Mesenchymal stem cell (in vitro differentiated cells and primary cell): ENCODE measurements around the gene GTPBP4.

Experiments used
- DNase-seq: peaks from one replicate; pipeline ENCODE4 v3.0.0-alpha.2; 2013
- H2AFZ ChIP-seq: one replicate; pipeline ENCODE4 v1.6.1; 2013; ENCODE audit warnings: low read depth, mild to moderate bottlenecking, control low read depth, inconsistent platforms, low read length, moderate library complexity
- H2AK5ac ChIP-seq: 2 replicates; pipeline ENCODE4 v1.6.1; 2013; ENCODE audit warnings: low read length, moderate library complexity, mild to moderate bottlenecking, inconsistent platforms; ENCODE audit not compliant: severe bottlenecking
- H2BK120ac ChIP-seq: one replicate; pipeline ENCODE4 v1.6.1; 2013; ENCODE audit warnings: low read depth, mild to moderate bottlenecking, inconsistent platforms, low read length, moderate library complexity
- H2BK12ac ChIP-seq, 2 experiments: one replicate each; pipeline ENCODE4 v1.6.1; 2013; ENCODE audit warnings: inconsistent platforms in 2 of 2, low read length in 2 of 2, mild to moderate bottlenecking in 2 of 2, moderate library complexity in 2 of 2, control low read depth in 1 of 2
- H2BK15ac ChIP-seq: one replicate; pipeline ENCODE4 v1.6.1; 2013; ENCODE audit warnings: mild to moderate bottlenecking, low read depth, inconsistent platforms; ENCODE audit not compliant: poor library complexity, severe bottlenecking
- H2BK5ac ChIP-seq: 2 replicates; pipeline ENCODE4 v1.6.1; 2013; ENCODE audit warnings: low read depth, mild to moderate bottlenecking, low read length, control low read depth, inconsistent platforms; ENCODE audit not compliant: poor library complexity, severe bottlenecking
- H3K14ac ChIP-seq, 2 experiments: one replicate each; pipeline ENCODE4 v1.6.1; 2013; ENCODE audit warnings: inconsistent platforms in 2 of 2, low read length in 2 of 2, control low read depth in 1 of 2, mild to moderate bottlenecking in 1 of 2, moderate library complexity in 1 of 2
- H3K18ac ChIP-seq, 2 experiments: one replicate each; pipeline ENCODE4 v1.6.1; 2013; ENCODE audit warnings: inconsistent platforms in 2 of 2, low read length in 2 of 2, control low read depth in 1 of 2, low read depth in 1 of 2, mild to moderate bottlenecking in 1 of 2
- H3K23ac ChIP-seq, 2 experiments: one replicate each; pipeline ENCODE4 v1.6.1; 2013; ENCODE audit warnings: inconsistent platforms in 2 of 2, low read length in 2 of 2, mild to moderate bottlenecking in 2 of 2, moderate library complexity in 2 of 2, control low read depth in 1 of 2
- H3K27ac ChIP-seq: 2 replicates; pipeline ENCODE4 v1.5.1; 2013; ENCODE audit warnings: mild to moderate bottlenecking, moderate library complexity, low read length, control low read depth, inconsistent platforms; ENCODE audit not compliant: poor library complexity, severe bottlenecking
- H3K27me3 ChIP-seq, 2 experiments: 2 replicates each; pipeline versions ENCODE4 v1.6.1 to v1.7.0; 2013; ENCODE audit warnings: low read length in 2 of 2, mild to moderate bottlenecking in 2 of 2, moderate library complexity in 2 of 2, control low read depth in 1 of 2, inconsistent platforms in 1 of 2; ENCODE audit not compliant: control insufficient read depth in 1 of 2, insufficient read depth in 1 of 2
- H3K36me3 ChIP-seq, 2 experiments: 2 replicates each; pipeline versions ENCODE4 v1.6.1 to v1.7.0; 2013; ENCODE audit warnings: low read length in 2 of 2, control low read depth in 1 of 2, inconsistent platforms in 1 of 2, low read depth in 1 of 2, mild to moderate bottlenecking in 1 of 2; ENCODE audit not compliant: insufficient read depth in 2 of 2, control insufficient read depth in 1 of 2
- H3K4ac ChIP-seq, 2 experiments: one replicate each; pipeline ENCODE4 v1.6.1; 2013; ENCODE audit warnings: inconsistent platforms in 2 of 2, low read length in 2 of 2, mild to moderate bottlenecking in 2 of 2, moderate library complexity in 2 of 2, control low read depth in 1 of 2, low read depth in 1 of 2
- H3K4me1 ChIP-seq: 2 replicates; pipeline ENCODE4 v1.6.1; 2013; ENCODE audit warnings: low read depth, low read length, control low read depth; ENCODE audit not compliant: control insufficient read depth, insufficient read depth
- H3K4me2 ChIP-seq: 2 replicates; pipeline ENCODE4 v1.6.1; 2013; ENCODE audit warnings: low read length, mild to moderate bottlenecking, inconsistent platforms; ENCODE audit not compliant: poor library complexity, severe bottlenecking
- H3K4me3 ChIP-seq, 2 experiments: 2 replicates each; pipeline versions ENCODE4 v1.5.1 to v1.7.0; 2013; ENCODE audit warnings: low read length in 2 of 2, mild to moderate bottlenecking in 2 of 2, control low read depth in 1 of 2, low read depth in 1 of 2; ENCODE audit not compliant: insufficient read depth in 1 of 2
- H3K79me1 ChIP-seq: replicated peaks from 2 replicates; pipeline ENCODE4 v1.6.1; 2013; ENCODE audit warnings: mild to moderate bottlenecking, control low read depth, low read length, inconsistent platforms; ENCODE audit not compliant: poor library complexity, severe bottlenecking
- H3K9ac ChIP-seq: 2 replicates; pipeline ENCODE4 v1.7.0; 2013; ENCODE audit warnings: mild to moderate bottlenecking, low read length, moderate library complexity
- H3K9me3 ChIP-seq: 2 replicates; pipeline ENCODE4 v1.7.0; 2013; ENCODE audit warnings: mild to moderate bottlenecking, low read length; ENCODE audit not compliant: control insufficient read depth
- H4K8ac ChIP-seq: one replicate; pipeline ENCODE4 v1.6.1; 2013; ENCODE audit warnings: inconsistent platforms, mild to moderate bottlenecking, low read length, moderate library complexity
- H4K91ac ChIP-seq: one replicate; pipeline ENCODE4 v1.6.1; 2013; ENCODE audit warnings: mild to moderate bottlenecking, low read length, inconsistent platforms
- WGBS: methylation state at CpG from one replicate; pipeline ENCODE4 v1.1.7; 2013; ENCODE audit warnings: mixed read lengths; 5-methylcytosine and 5-hydroxymethylcytosine counted together

The GTPBP4 gene

GRCh38 chr10:1015688-1016087, 27.5 kb downstream of the GTPBP4 start:
- Histone ChIP-seq H3K4me3 (no peak overlapping the region), H3K4me1 (no peaks in the 10 kb centered on the region), H3K4ac (no peak overlapping the region), H3K9me3 (no peaks in the 10 kb centered on the region), H2BK120ac (no peak overlapping the region), H2BK12ac (no peak overlapping the region), H3K9ac (no peak overlapping the region), H3K14ac (no peak overlapping the region), H3K18ac (no peak overlapping the region), H3K23ac (no peak overlapping the region), H3K4me2 (no peak overlapping the region), H3K36me3 (peaks cover 65 to 85% of the 10 kb centered on the region in 2 experiments), H3K27ac (no peak overlapping the region), H2AK5ac (no peak overlapping the region), H2BK5ac (no peak overlapping the region), H2BK15ac (no peak overlapping the region), H3K79me1 (peaks cover 30% of the 10 kb centered on the region), H3K27me3 (no peaks in the 10 kb centered on the region), H4K8ac (no peak overlapping the region), H4K91ac (no peak overlapping the region), H2AFZ (no peak overlapping the region)
- 95% methylated on average over 11 of the region's 11 CpGs for WGBS
- DNase-seq, result no peak

GRCh38 chr10:1019362-1019761, 31.1 kb downstream of the GTPBP4 start:
- H2BK5ac ChIP-seq, result no peak overlapping the region
- H2BK120ac ChIP-seq, result no peak overlapping the region
- H3K23ac ChIP-seq, result no peak overlapping the region
- H3K18ac ChIP-seq, result no peak overlapping the region
- no peak overlapping the region for H3K4me3 ChIP-seq
- no peak overlapping the region for H2BK12ac ChIP-seq
- no peaks in the 10 kb centered on the region for H3K4me1 ChIP-seq
- no peak overlapping the region for H3K4me2 ChIP-seq
- peaks cover 16% of the 10 kb centered on the region for H3K79me1 ChIP-seq
- no peak overlapping the region for H4K8ac ChIP-seq
- H4K91ac ChIP-seq, result peak overlapping the region; percentile 44
- 98% methylated on average over 9 of the region's 10 CpGs for WGBS
- H2BK15ac ChIP-seq, result no peak overlapping the region
- H3K14ac ChIP-seq, result no peak overlapping the region
- H3K27me3 ChIP-seq, result no peaks in the 10 kb centered on the region
- peaks cover 51 to 60% of the 10 kb centered on the region in 2 experiments for H3K36me3 ChIP-seq
- H2AK5ac ChIP-seq, result no peak overlapping the region
- H3K4ac ChIP-seq, result no peak overlapping the region
- DNase-seq, result no peak
- H3K9ac ChIP-seq, result no peak overlapping the region
- H3K9me3 ChIP-seq, result no peaks in the 10 kb centered on the region
- no peak overlapping the region for H2AFZ ChIP-seq
- H3K27ac ChIP-seq, result no peak overlapping the region

DNA sequence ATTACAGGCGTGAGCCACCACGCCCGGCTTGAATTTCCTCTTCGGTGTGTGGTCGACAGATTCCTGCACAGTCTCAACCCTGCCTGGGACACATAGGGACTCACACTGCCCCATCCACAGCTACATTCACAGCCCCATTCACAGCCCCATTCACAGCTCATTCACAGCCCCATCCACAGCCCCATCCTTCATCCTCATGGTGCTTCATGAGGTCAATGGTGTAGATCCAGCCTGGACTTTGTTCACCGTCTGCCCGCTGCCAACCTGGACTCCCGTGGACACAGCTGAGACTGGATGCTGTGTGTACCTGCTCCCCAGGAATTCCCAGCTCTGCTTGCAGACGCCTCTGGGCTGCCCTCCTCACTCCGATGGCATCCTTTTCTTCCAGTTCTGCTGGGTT, 32.2 kb downstream of the GTPBP4 start:
- Histone ChIP-seq H3K27me3 (no peaks in the 10 kb centered on the region), H2BK12ac (peak overlapping the region in 1 of 2 experiments; percentile 45), H4K8ac (no peak overlapping the region), H3K36me3 (peaks cover 41 to 57% of the 10 kb centered on the region in 2 experiments), H3K4me1 (no peaks in the 10 kb centered on the region), H2AFZ (no peak overlapping the region), H4K91ac (no peak overlapping the region), H3K4me3 (no peak overlapping the region), H3K79me1 (peaks cover 12% of the 10 kb centered on the region), H2BK15ac (no peak overlapping the region), H3K9me3 (no peaks in the 10 kb centered on the region), H3K18ac (no peak overlapping the region), H3K4ac (no peak overlapping the region), H3K14ac (no peak overlapping the region), H2BK5ac (no peak overlapping the region), H3K23ac (no peak overlapping the region), H3K4me2 (no peak overlapping the region), H3K9ac (no peak overlapping the region), H3K27ac (no peak overlapping the region), H2BK120ac (no peak overlapping the region), H2AK5ac (no peak overlapping the region)
- no peak for DNase-seq
- 82% methylated on average over 9 of the region's 10 CpGs for WGBS

DNA sequence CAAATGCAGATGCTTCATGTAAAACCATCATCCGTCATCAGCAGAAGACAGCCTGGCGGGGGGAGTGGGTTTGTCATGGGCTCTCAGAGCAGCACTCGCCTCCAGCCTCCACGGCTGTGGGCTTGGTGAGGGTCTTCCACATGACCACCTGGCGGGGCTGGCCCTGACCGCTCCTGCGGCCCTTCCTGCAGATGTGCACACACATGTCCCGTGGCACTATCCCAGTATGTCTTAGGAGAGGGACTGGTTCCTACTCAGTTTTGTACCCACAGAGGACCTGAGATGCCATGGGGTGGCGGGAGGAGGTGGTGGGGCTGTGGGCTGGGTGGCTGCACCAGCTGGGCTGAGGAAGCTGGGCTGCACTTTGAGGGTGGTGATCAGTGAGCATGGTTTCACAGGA, 32.7 kb downstream of the GTPBP4 start:
- 97% methylated on average over 9 of the region's 9 CpGs for WGBS
- H2BK120ac ChIP-seq, result no peak overlapping the region

More for the DNA sequence above, 32.7 kb downstream of the GTPBP4 start:
- H3K9me3 ChIP-seq, result no peaks in the 10 kb centered on the region
- no peak overlapping the region for H3K23ac ChIP-seq
- H4K91ac ChIP-seq, result no peak overlapping the region
- no peak overlapping the region for H4K8ac ChIP-seq
- H3K4me1 ChIP-seq, result no peaks in the 10 kb centered on the region
- no peak overlapping the region for H2BK12ac ChIP-seq
- no peak overlapping the region for H3K4me2 ChIP-seq
- H3K14ac ChIP-seq, result no peak overlapping the region
- H2AFZ ChIP-seq, result no peak overlapping the region
- no peaks in the 10 kb centered on the region for H3K27me3 ChIP-seq
- H2BK15ac ChIP-seq, result no peak overlapping the region
- no peak overlapping the region for H3K4me3 ChIP-seq
- H3K27ac ChIP-seq, result no peak overlapping the region
- H3K9ac ChIP-seq, result no peak overlapping the region
- peaks cover 8% of the 10 kb centered on the region for H3K79me1 ChIP-seq
- H2AK5ac ChIP-seq, result no peak overlapping the region
- no peak overlapping the region for H3K4ac ChIP-seq
- H3K36me3 ChIP-seq, result peaks cover 36 to 53% of the 10 kb centered on the region in 2 experiments
- H3K18ac ChIP-seq, result no peak overlapping the region
- DNase-seq, result no peak
- H2BK5ac ChIP-seq, result no peak overlapping the region
